HG03442 (cell line): ENCODE measurements around the gene HSPBP1.

ENCODE experiments used
- ATAC-seq: cut with Tn5 transposase; IDR thresholded peaks from one replicate; pipeline ENCODE4 v1.9.1; 2021; ENCODE audit warnings: mild to moderate bottlenecking, moderate library complexity; ENCODE audit not compliant: unreplicated experiment

Gene HSPBP1

GRCh38 chr19:55223291-55224037 is 56.4 kb downstream of the HSPBP1 start:
- ATAC-seq: no peak

- ATAC-seq: no peak
Measured at GRCh38 chr19:55220525-55220924, 59.4 kb downstream of the HSPBP1 start.

GRCh38 chr19:55216461-55217198 is 63.3 kb downstream of the HSPBP1 start:
- no peak for ATAC-seq

GRCh38 chr19:55213547-55213946 is 66.4 kb downstream of the HSPBP1 start:
- no peak for ATAC-seq

GRCh38 chr19:55212447-55212846 is 67.5 kb downstream of the HSPBP1 start:
- no peak for ATAC-seq
